Nephron progenitor cell (in vitro differentiated cells): ENCODE data around the gene THSD8.

ENCODE experiments used
- DNase-seq: peaks from one replicate; pipeline ENCODE4 v3.0.0; 2021
- H3K27ac Mint-ChIP-seq: 2 replicates; pipeline ENCODE4 v1.8.0; 2021; ENCODE audit warnings: mild to moderate bottlenecking, moderate library complexity, mixed read lengths
- H3K27me3 Mint-ChIP-seq: 2 replicates; pipeline ENCODE4 v1.8.0; 2021; ENCODE audit warnings: mild to moderate bottlenecking, low read depth, mixed read lengths; ENCODE audit not compliant: poor library complexity
- H3K36me3 Mint-ChIP-seq: 2 replicates; pipeline ENCODE4 v1.8.0; 2021; ENCODE audit warnings: low read depth, mixed read lengths
- H3K4me1 Mint-ChIP-seq: 2 replicates; pipeline ENCODE4 v1.8.0; 2021; ENCODE audit warnings: mixed read lengths
- H3K4me3 Mint-ChIP-seq: 2 replicates; pipeline ENCODE4 v1.8.0; 2021; ENCODE audit warnings: mild to moderate bottlenecking, moderate library complexity, mixed read lengths
- H3K9me3 Mint-ChIP-seq: 2 replicates; pipeline ENCODE4 v1.8.0; 2021; ENCODE audit warnings: mild to moderate bottlenecking, moderate library complexity, mixed read lengths
- CTCF ChIP-seq: fragments of 200-600 bp; sonication (generic); IDR thresholded peaks from 2 replicates; pipeline ENCODE4 v1.5.0; 2021; ENCODE audit warnings: antibody characterized with exemption

The THSD8 gene

GRCh38 chr19:12789098-12789903 is 12.6 kb upstream of the THSD8 start:
- Mint-ChIP-seq H3K36me3 (no peaks in the 10 kb centered on the region), H3K4me3 (peak overlapping the region; percentile 81), H3K27me3 (peaks cover 4% of the 10 kb centered on the region), H3K9me3 (no peaks in the 10 kb centered on the region), H3K4me1 (peaks cover 39% of the 10 kb centered on the region), H3K27ac (peak overlapping the region; percentile 97)
- no peak for DNase-seq
- no peak for TF ChIP-seq CTCF

- H3K27ac Mint-ChIP-seq = no peak overlapping the region
- DNase-seq = peak; percentile 97
- H3K4me3 Mint-ChIP-seq = peak overlapping the region; percentile 87
- no peaks in the 10 kb centered on the region for H3K36me3 Mint-ChIP-seq
- no peak for TF ChIP-seq CTCF
- H3K27me3 Mint-ChIP-seq = peaks cover 4% of the 10 kb centered on the region
- peaks cover 43% of the 10 kb centered on the region for H3K4me1 Mint-ChIP-seq
- H3K9me3 Mint-ChIP-seq = no peaks in the 10 kb centered on the region
Observed at GRCh38 chr19:12789904-12790619, 11.8 kb upstream of the THSD8 start.

- H3K27me3 Mint-ChIP-seq = peaks cover 4% of the 10 kb centered on the region
- no peak for TF ChIP-seq CTCF
- DNase-seq = no peak
Observed at GRCh38 chr19:12790628-12791344, 11.1 kb upstream of the THSD8 start.

GRCh38 chr19:12791345-12792050 is 10.4 kb upstream of the THSD8 start, which contains the start of gene JUNB:
TSS of gene JUNB (plus strand) at chr19:12791486. CDS start at chr19:12791772, 286 bp downstream.
- Mint-ChIP-seq H3K9me3 (no peaks in the 10 kb centered on the region), H3K4me3 (peak within 1 kb of the TSS; percentile 87), H3K36me3 (peaks cover 3% of the 10 kb centered on the region), H3K27ac (peak within 1 kb of the TSS; percentile 99), H3K27me3 (peaks cover 4% of the 10 kb centered on the region), H3K4me1 (peaks cover 53% of the 10 kb centered on the region)
- peak; percentile 91 for DNase-seq
- TF ChIP-seq CTCF = no peak

More at GRCh38 chr19:12790628-12791344, 11.1 kb upstream of the THSD8 start:
- Mint-ChIP-seq H3K9me3 (no peaks in the 10 kb centered on the region), H3K36me3 (no peaks in the 10 kb centered on the region), H3K4me1 (peaks cover 46% of the 10 kb centered on the region), H3K4me3 (peak overlapping the region; percentile 87), H3K27ac (peak overlapping the region; percentile 9)

- peaks cover 4% of the 10 kb centered on the region for H3K27me3 Mint-ChIP-seq
- no peak for TF ChIP-seq CTCF
- H3K27ac Mint-ChIP-seq = peak overlapping the region; percentile 99
- peaks cover 10% of the 10 kb centered on the region for H3K36me3 Mint-ChIP-seq
- DNase-seq = peak; percentile 71
- H3K9me3 Mint-ChIP-seq = no peaks in the 10 kb centered on the region
- H3K4me3 Mint-ChIP-seq = peak overlapping the region; percentile 87
- H3K4me1 Mint-ChIP-seq = peaks cover 56% of the 10 kb centered on the region
Observed at GRCh38 chr19:12792051-12792852, 9.6 kb upstream of the THSD8 start.
